Upper lobe of left lung (tissue), 6 donors: ENCODE results near the gene ITPR2. TPM values are rescaled to one million over a fixed set of nuclear protein-coding genes. Genes with fewer than 3 reads are reported as not detected.

Source experiments
- ATAC-seq, 2 donors: fragments of 200-7000 bp; cut with Tn5 transposase; one replicate each; pipeline ENCODE4 v1.9.1; 2022; ENCODE audit warnings: mild to moderate bottlenecking in 2 of 2, moderate library complexity in 2 of 2; ENCODE audit not compliant: low FRiP score in 2 of 2
- DNase-seq, 2 donors: peaks; one replicate each; pipeline ENCODE4 v3.0.0-alpha.2; 2019 to 2020
- H3K27ac ChIP-seq, 4 donors: fragments of 200-600 bp; sonication (generic); one replicate each; pipeline ENCODE4 v1.5.1; 2016 to 2019
- H3K27me3 ChIP-seq, 4 donors: fragments of 200-600 bp; sonication (generic); one replicate each; pipeline ENCODE4 v1.5.1; 2017 to 2019
- H3K36me3 ChIP-seq, 4 donors: fragments of 200-600 bp; sonication (generic); one replicate each; pipeline ENCODE4 v1.5.1; 2016 to 2019
- H3K4me1 ChIP-seq, 4 donors: fragments of 200-600 bp; sonication (generic); one replicate each; pipeline ENCODE4 v1.5.1; 2018 to 2019
- H3K4me3 ChIP-seq, 4 donors: fragments of 200-600 bp; sonication (generic); one replicate each; pipeline ENCODE4 v1.5.1; 2017 to 2019; ENCODE audit warnings: mild to moderate bottlenecking in 2 of 4, moderate library complexity in 1 of 4
- H3K9me3 ChIP-seq, 4 donors: fragments of 200-600 bp; sonication (generic); one replicate each; pipeline ENCODE4 v1.5.1; 2018 to 2019
- EP300 ChIP-seq, 4 donors: sonication (generic); formaldehyde crosslinking; IDR thresholded peaks; one replicate each; pipeline ENCODE4 v1.5.1; 2017; ENCODE audit warnings: antibody characterized with exemption in 4 of 4, control low read depth in 2 of 4
- POLR2A ChIP-seq, 4 donors: fragments of 450-650 bp; IDR thresholded peaks; one replicate each; pipeline ENCODE4 v1.5.1; 2016 to 2017; ENCODE audit warnings: antibody characterized with exemption in 4 of 4, mild to moderate bottlenecking in 2 of 4
- POLR2AphosphoS5 ChIP-seq, 2 donors: sonication (generic); formaldehyde crosslinking; IDR thresholded peaks; one replicate each; pipeline ENCODE4 v1.5.1; 2017; ENCODE audit warnings: antibody characterized with exemption in 2 of 2
- WGBS, 2 donors: methylation state at CpG; one replicate each; pipeline ENCODE4 v1.1.5; 2017 to 2018; 5-methylcytosine and 5-hydroxymethylcytosine counted together
- total RNA-seq, 6 donors: library from RNA; depleted of rRNA in 4 of 6; stranded (reverse); fragments of >200 nt in 4 of 6; gene quantifications; one replicate each; pipeline versions ENCODE4 v1.1.0 to v1.2.1, GENCODE V29; 2016 to 2021
- TF ChIP-seq, protein P1 (sequence below), 6 experiments: fragments of 450-650 bp in 4 of 6; fragments of 200-600 bp in 2 of 6; sonication (generic) in 2 of 6; IDR thresholded peaks; one replicate each; pipeline ENCODE4 v1.5.1; 2016 to 2019; ENCODE audit warnings: antibody characterized with exemption in 6 of 6
- donor health status: DM: no; HTN: no; CAD: no; lungs with moderate emphysema.
- donor health status: DM: no; HTN: yes; CAD: no; lungs with severe emphysema.

The ITPR2 gene
- total RNA-seq, 6 donors from 2014 or later, result 35.5 to 115 (median 45.0) TPM

DNA sequence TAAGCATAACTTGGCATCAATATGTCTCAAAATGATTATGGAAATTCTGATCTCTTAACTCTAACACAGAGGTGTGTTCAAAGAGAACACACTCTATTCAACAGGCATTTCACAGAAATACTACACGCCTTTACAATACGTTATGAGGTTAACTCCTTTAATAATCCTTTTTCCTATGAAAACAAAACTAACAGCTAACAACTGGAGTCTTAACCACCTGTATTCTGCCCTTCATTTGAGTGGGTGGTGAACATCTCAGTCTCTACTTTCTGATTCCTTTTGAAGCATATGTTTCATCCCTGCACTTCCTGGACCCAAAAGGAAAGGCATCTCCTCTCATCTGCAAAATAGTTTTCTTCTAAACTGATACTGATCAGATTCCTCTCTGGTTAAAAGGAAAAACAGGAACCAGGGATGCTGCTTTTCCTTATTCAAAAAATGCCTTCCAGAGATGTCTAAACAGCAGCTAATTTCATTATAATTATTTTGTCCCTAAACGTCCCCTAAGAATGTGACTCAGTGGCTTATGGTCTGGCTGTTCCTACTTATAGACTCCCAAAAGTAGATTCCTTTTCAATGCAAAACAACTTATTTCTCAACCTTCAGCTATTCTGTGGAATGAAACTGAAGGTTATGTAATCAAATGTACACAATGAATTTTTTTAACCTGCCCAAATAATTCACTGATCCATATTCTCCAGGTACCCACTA lies 24.1 kb downstream of the ITPR2 start:
- no peak overlapping the region for H3K4me3 ChIP-seq
- TF ChIP-seq EP300 (IDR thresholded peaks at IDR 0.05) (no peak), POLR2A (IDR thresholded peaks at IDR 0.05) (no peak), POLR2AphosphoS5 (IDR thresholded peaks at IDR 0.05) (no peak)
- TF ChIP-seq, protein P1, sequence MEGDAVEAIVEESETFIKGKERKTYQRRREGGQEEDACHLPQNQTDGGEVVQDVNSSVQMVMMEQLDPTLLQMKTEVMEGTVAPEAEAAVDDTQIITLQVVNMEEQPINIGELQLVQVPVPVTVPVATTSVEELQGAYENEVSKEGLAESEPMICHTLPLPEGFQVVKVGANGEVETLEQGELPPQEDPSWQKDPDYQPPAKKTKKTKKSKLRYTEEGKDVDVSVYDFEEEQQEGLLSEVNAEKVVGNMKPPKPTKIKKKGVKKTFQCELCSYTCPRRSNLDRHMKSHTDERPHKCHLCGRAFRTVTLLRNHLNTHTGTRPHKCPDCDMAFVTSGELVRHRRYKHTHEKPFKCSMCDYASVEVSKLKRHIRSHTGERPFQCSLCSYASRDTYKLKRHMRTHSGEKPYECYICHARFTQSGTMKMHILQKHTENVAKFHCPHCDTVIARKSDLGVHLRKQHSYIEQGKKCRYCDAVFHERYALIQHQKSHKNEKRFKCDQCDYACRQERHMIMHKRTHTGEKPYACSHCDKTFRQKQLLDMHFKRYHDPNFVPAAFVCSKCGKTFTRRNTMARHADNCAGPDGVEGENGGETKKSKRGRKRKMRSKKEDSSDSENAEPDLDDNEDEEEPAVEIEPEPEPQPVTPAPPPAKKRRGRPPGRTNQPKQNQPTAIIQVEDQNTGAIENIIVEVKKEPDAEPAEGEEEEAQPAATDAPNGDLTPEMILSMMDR (IDR thresholded peaks at IDR 0.05), result no peak
- H3K9me3 ChIP-seq, result no peaks in the 10 kb centered on the region
- DNase-seq, result no peak
- no peaks in the 10 kb centered on the region for H3K27me3 ChIP-seq
- 70 to 77% methylated on average over 3 of the region's 3 CpGs for WGBS, 2 donors
- H3K36me3 ChIP-seq, result no peaks in the 10 kb centered on the region
- no peak for ATAC-seq
- no peak overlapping the region for H3K27ac ChIP-seq
- H3K4me1 ChIP-seq, result peaks cover 4 to 15% (median 9%) of the 10 kb centered on the region in 4 donors

GRCh38 chr12:26807292-26807691 lies 25.7 kb downstream of the ITPR2 start:
- peaks cover 4 to 18% (median 15%) of the 10 kb centered on the region in 4 donors for H3K4me1 ChIP-seq
- WGBS, 2 donors, result 100% methylated on average over 1 of the region's 1 CpG
- no peaks in the 10 kb centered on the region for H3K36me3 ChIP-seq
- no peak overlapping the region for H3K27ac ChIP-seq
- no peak overlapping the region for H3K4me3 ChIP-seq
- ATAC-seq, result no peak
- TF ChIP-seq EP300 (IDR thresholded peaks at IDR 0.05), result no peak
- TF ChIP-seq POLR2A (IDR thresholded peaks at IDR 0.05), result no peak
- no peak for TF ChIP-seq POLR2AphosphoS5 (IDR thresholded peaks at IDR 0.05)
- TF ChIP-seq, protein P1 (IDR thresholded peaks at IDR 0.05), result no peak
- no peaks in the 10 kb centered on the region for H3K27me3 ChIP-seq
- DNase-seq, result no peak
- H3K9me3 ChIP-seq, result no peaks in the 10 kb centered on the region

DNA sequence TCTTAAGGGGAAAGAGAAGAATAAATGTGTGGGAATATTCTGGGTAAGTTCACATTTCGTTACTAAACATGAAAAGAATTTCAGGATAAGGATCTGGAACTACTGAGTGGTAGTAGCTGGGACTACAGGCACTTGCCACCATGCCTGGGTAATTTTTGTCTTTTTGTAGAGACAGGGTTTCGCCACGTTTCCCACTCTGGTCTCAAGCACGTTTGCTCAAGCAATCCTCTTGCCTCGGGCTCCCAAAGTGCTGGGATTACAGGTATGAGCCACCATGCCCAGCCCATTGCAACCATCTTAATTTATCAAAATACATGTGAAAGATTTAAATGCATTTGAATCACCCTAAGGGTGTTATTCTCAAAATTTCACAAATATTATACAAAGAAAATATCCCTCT lies 26.4 kb downstream of the ITPR2 start:
- TF ChIP-seq, protein P1 (IDR thresholded peaks at IDR 0.05), result no peak
- Histone ChIP-seq H3K4me3 (no peak overlapping the region), H3K9me3 (no peaks in the 10 kb centered on the region), H3K36me3 (no peaks in the 10 kb centered on the region), H3K27me3 (no peaks in the 10 kb centered on the region), H3K27ac (no peak overlapping the region), H3K4me1 (peaks cover 4 to 18% (median 15%) of the 10 kb centered on the region in 4 donors)
- no peak for ATAC-seq
- WGBS, 2 donors, result 66 to 85% methylated on average over 5 of the region's 5 CpGs
- no peak for DNase-seq

DNA sequence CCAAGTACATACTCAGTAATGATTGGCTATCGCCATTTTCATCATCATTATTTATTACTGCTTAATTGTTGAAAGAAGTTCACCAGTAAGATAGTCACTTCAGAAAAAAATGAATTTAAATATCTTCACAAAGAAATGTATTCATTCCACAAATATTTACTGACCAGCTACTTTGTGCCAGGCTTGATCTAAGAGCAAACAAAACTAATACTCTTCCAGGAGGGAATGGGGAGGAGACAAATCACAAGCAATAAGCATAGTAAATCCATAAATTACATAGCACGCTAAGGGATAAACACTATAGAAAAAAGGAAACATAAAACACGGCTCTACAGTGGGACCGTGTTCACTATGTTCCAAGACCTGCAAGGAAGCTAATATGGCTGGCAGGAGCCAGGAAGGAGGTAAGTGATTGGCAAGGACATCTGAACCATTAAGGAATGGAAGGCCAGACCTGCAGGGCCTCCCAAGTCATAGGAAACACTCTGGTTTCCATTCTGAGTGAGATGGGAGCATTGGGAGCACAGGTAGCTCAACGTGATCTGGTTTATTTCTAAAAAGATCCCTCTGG lies 27.5 kb downstream of the ITPR2 start:
- no peak overlapping the region for H3K4me3 ChIP-seq
- H3K9me3 ChIP-seq, result no peaks in the 10 kb centered on the region
- TF ChIP-seq, protein P1 (IDR thresholded peaks at IDR 0.05), result no peak
- no peak for TF ChIP-seq POLR2A (IDR thresholded peaks at IDR 0.05)
- no peak for TF ChIP-seq POLR2AphosphoS5 (IDR thresholded peaks at IDR 0.05)
- no peak for TF ChIP-seq EP300 (IDR thresholded peaks at IDR 0.05)
- peaks cover 4 to 17% (median 12%) of the 10 kb centered on the region in 4 donors for H3K4me1 ChIP-seq
- WGBS, 2 donors, result 89 to 94% methylated on average over 5 of the region's 5 CpGs
- ATAC-seq (no peak), DNase-seq (no peak)
- no peak overlapping the region for H3K27ac ChIP-seq
- no peaks in the 10 kb centered on the region for H3K27me3 ChIP-seq
- H3K36me3 ChIP-seq, result no peaks in the 10 kb centered on the region

DNA sequence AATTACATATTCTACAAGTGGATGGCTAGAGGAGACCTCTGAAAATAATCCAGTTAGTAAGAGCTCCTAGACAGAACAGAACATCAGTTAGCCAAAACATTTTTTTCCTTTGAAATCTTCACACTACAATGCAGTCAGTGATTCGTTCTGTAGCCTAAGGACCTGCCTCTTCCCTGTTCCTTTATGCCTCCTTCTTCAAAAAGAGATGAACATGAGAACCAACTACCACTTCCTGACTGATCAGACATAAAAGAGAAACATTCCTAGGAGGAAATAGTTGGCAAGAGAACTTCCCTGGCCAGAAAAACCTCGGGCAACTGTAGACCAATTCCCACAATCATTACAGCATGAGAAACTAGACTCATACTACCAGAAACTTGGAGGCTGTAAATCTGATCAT lies 29.4 kb downstream of the ITPR2 start:
- TF ChIP-seq, protein P1 (IDR thresholded peaks at IDR 0.05), result no peak
- no peak for TF ChIP-seq POLR2AphosphoS5 (IDR thresholded peaks at IDR 0.05)
- TF ChIP-seq EP300 (IDR thresholded peaks at IDR 0.05), result no peak
- no peak for TF ChIP-seq POLR2A (IDR thresholded peaks at IDR 0.05)
- Histone ChIP-seq H3K4me3 (no peak overlapping the region), H3K27me3 (no peaks in the 10 kb centered on the region), H3K36me3 (no peaks in the 10 kb centered on the region), H3K9me3 (no peaks in the 10 kb centered on the region), H3K27ac (no peak overlapping the region), H3K4me1 (peaks cover 3 to 15% (median 12%) of the 10 kb centered on the region in 4 donors)
- WGBS, 2 donors, result 4 to 29% methylated on average over 2 of the region's 2 CpGs
- ATAC-seq, result no peak
- DNase-seq, result no peak
